Measurements from ENCODE around the gene DNASE1L2.

Gene DNASE1L2

GRCh38 chr16:2270070-2270462 lies 33.8 kb downstream of the DNASE1L2 start:
- DNase-seq (ENCODE audit: low read depth in 2 of 2): no peak

GRCh38 chr16:2270588-2271470 lies 34.6 kb downstream of the DNASE1L2 start:
- no peak for DNase-seq (ENCODE audit: low read depth in 2 of 2)

- no peak for DNase-seq (ENCODE audit: low read depth in 2 of 2)
Observed at GRCh38 chr16:2271848-2272461, 35.7 kb downstream of the DNASE1L2 start.

- DNase-seq (ENCODE audit: low read depth in 2 of 2): no peak
Observed at GRCh38 chr16:2273484-2273883, 37.2 kb downstream of the DNASE1L2 start.

- no peak for DNase-seq (ENCODE audit: low read depth in 2 of 2)
Observed at GRCh38 chr16:2273931-2274330, 37.7 kb downstream of the DNASE1L2 start.

- no peak for DNase-seq (ENCODE audit: low read depth in 2 of 2)
Observed at GRCh38 chr16:2275476-2276367, 39.5 kb downstream of the DNASE1L2 start.

- no peak for DNase-seq (ENCODE audit: low read depth in 2 of 2)
Observed at GRCh38 chr16:2276368-2277195, 40.3 kb downstream of the DNASE1L2 start.

GRCh38 chr16:2277466-2278271 lies 41.4 kb downstream of the DNASE1L2 start:
- no peak for DNase-seq (ENCODE audit: low read depth in 2 of 2)

GRCh38 chr16:2278272-2278608 lies 42.0 kb downstream of the DNASE1L2 start:
- no peak for DNase-seq (ENCODE audit: low read depth in 2 of 2)

- no peak for DNase-seq (ENCODE audit: low read depth in 2 of 2)
Observed at GRCh38 chr16:2278956-2279800, 42.9 kb downstream of the DNASE1L2 start.

- DNase-seq (ENCODE audit: low read depth in 2 of 2): no peak
Observed at GRCh38 chr16:2280461-2280860, 44.2 kb downstream of the DNASE1L2 start.

- no peak for DNase-seq (ENCODE audit: low read depth in 2 of 2)
Observed at GRCh38 chr16:2280981-2281542, 44.8 kb downstream of the DNASE1L2 start.

GRCh38 chr16:2282262-2282661 lies 46.0 kb downstream of the DNASE1L2 start:
- DNase-seq (ENCODE audit: low read depth in 2 of 2): no peak

- no peak for DNase-seq (ENCODE audit: low read depth in 2 of 2)
Observed at GRCh38 chr16:2282866-2283555, 46.8 kb downstream of the DNASE1L2 start.

- DNase-seq (ENCODE audit: low read depth in 2 of 2): no peak
Observed at GRCh38 chr16:2284001-2284770, 47.9 kb downstream of the DNASE1L2 start.

- no peak for DNase-seq (ENCODE audit: low read depth in 2 of 2)
Observed at GRCh38 chr16:2284797-2285576, 48.7 kb downstream of the DNASE1L2 start.

GRCh38 chr16:2285731-2286191 lies 49.5 kb downstream of the DNASE1L2 start:
- no peak for DNase-seq (ENCODE audit: low read depth in 2 of 2)

All from activated CD4-positive, alpha-beta T cell treated with anti-CD3 and anti-CD28 coated beads for 24 hours (primary cell).